SK-N-SH treated with all-trans-retinoic acid at 6 μM for 48 hours (cell line): Measurements from ENCODE around the gene PRPF19.

Source experiments
- ARNTL ChIP-seq: fragments of 450-650 bp; formaldehyde crosslinking; IDR thresholded peaks from 2 replicates; pipeline ENCODE4 v1.5.0; 2020; ENCODE audit warnings: low read depth, mild to moderate bottlenecking, moderate library complexity, borderline replicate concordance
- ESRRG ChIP-seq: fragments of 250-450 bp; sonication (Bioruptor Pico); IDR thresholded peaks from 2 replicates; pipeline ENCODE4 v1.6.1; 2021; ENCODE audit warnings: mild to moderate bottlenecking
- ISL1 ChIP-seq: fragments of 250-450 bp; sonication (Bioruptor Pico); IDR thresholded peaks from 2 replicates; pipeline ENCODE4 v2.1.2; 2022; ENCODE audit warnings: mild to moderate bottlenecking, moderate library complexity
- PATZ1 ChIP-seq: fragments of 250-450 bp; sonication (Bioruptor Pico); IDR thresholded peaks from 2 replicates; pipeline ENCODE4 v1.8.0; 2020; ENCODE audit warnings: mild to moderate bottlenecking, moderate library complexity, borderline replicate concordance
- PPARA ChIP-seq: fragments of 250-450 bp; sonication (Bioruptor Pico); IDR thresholded peaks from 2 replicates; pipeline ENCODE4 v1.5.0; 2020; ENCODE audit warnings: mild to moderate bottlenecking, borderline replicate concordance
- RARB ChIP-seq: fragments of 250-450 bp; sonication (Bioruptor Pico); IDR thresholded peaks from 2 replicates; pipeline ENCODE4 v1.8.0; 2021; ENCODE audit warnings: mild to moderate bottlenecking, moderate library complexity
- SNAI2 ChIP-seq: fragments of 250-450 bp; sonication (Bioruptor Pico); IDR thresholded peaks from 2 replicates; pipeline ENCODE4 v1.5.0; 2020; ENCODE audit warnings: mild to moderate bottlenecking, moderate library complexity
- TCF4 ChIP-seq: fragments of 250-450 bp; sonication (Bioruptor Pico); IDR thresholded peaks from 2 replicates; pipeline ENCODE4 v1.8.0; 2021; ENCODE audit warnings: mild to moderate bottlenecking, moderate library complexity, borderline replicate concordance
- TSHZ2 ChIP-seq: fragments of 250-450 bp; sonication (Bioruptor Pico); IDR thresholded peaks from 2 replicates; pipeline ENCODE4 v1.5.0; 2020; ENCODE audit warnings: mild to moderate bottlenecking, moderate library complexity
- ZFP3 ChIP-seq: fragments of 250-450 bp; sonication (Bioruptor Pico); IDR thresholded peaks from 2 replicates; pipeline ENCODE4 v1.5.0; 2020; ENCODE audit warnings: mild to moderate bottlenecking, moderate library complexity
- ZNF565 ChIP-seq: fragments of 450-650 bp; formaldehyde crosslinking; conservative IDR thresholded peaks from 2 replicates; pipeline ENCODE4 v1.5.0; 2020; ENCODE audit warnings: low read depth, mild to moderate bottlenecking, moderate library complexity
- ZNF8 ChIP-seq: fragments of 450-650 bp; formaldehyde crosslinking; IDR thresholded peaks from 2 replicates; pipeline ENCODE4 v1.5.0; 2020; ENCODE audit warnings: mild to moderate bottlenecking, moderate library complexity

- TF ChIP-seq PATZ1 (CRISPR knock-in tag), result no peak
- no peak for TF ChIP-seq TSHZ2 (CRISPR knock-in tag)
- TF ChIP-seq ZFP3 (CRISPR knock-in tag), result no peak
- TF ChIP-seq SNAI2, result no peak
- TF ChIP-seq PPARA (CRISPR knock-in tag), result no peak
- no peak for TF ChIP-seq ZNF8 (CRISPR knock-in tag)
- TF ChIP-seq ZNF565, result no peak
- no peak for TF ChIP-seq TCF4 (CRISPR knock-in tag)
- TF ChIP-seq ESRRG (CRISPR knock-in tag), result no peak
- no peak for TF ChIP-seq ARNTL (CRISPR knock-in tag)
- TF ChIP-seq RARB (CRISPR knock-in tag), result no peak
- TF ChIP-seq ISL1 (CRISPR knock-in tag), result no peak
Observed at GRCh38 chr11:60927600-60927999, 21.2 kb upstream of the PRPF19 start.
